ENCODE measurements around the gene SBF2. TPM values are rescaled to one million over a fixed set of nuclear protein-coding genes. Genes with fewer than 3 reads are reported as not detected.
"Not testable (repeated sequence)": the region's sequence is repeated elsewhere in the genome, so short reads cannot be mapped to it uniquely, and the experiment has no call there.

The SBF2 gene
- polyA plus RNA-seq, 1 experiment, result 44.4 TPM

DNA sequence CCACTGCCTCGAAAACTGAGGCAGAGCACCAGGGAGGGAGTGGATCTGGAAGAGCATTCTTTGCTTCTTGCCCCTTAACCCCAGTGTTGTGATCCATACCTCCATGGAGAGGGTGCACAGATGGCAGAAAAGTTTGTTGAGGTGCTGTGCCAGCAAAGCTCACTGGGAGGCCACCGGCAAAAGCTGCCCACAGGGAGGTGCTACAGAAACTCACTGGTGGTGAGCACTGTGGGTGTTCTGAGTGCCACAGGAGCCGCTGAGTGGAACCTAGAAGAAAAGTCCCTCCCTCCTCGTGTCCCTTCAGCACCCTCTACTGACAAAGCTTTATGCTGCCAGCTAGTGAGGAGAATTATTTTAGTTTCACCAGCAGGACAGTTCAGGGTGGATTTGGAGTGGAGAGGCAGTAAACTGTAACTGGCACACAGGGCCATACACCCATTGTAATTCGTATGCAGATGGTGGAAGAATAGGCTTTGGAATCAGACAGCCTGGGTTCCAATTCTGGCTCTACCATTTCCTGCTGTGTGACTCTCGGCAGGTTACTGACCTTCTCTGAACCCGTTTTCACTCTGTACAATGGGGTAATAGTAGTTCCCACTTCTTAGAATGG lies 545.6 kb downstream of the SBF2 start:
- Histone ChIP-seq H3K4me3 (ENCODE audit: low read depth, low read length) (no peak overlapping the region), H3K9me3 (ENCODE audit: control insufficient read depth, insufficient read depth, low read length) (no peaks in the 10 kb centered on the region), H3K27me3 (ENCODE audit: control insufficient read depth, insufficient read depth, low read length) (no peaks in the 10 kb centered on the region), H3K27ac (ENCODE audit: low read depth, low read length) (no peak overlapping the region)
- ChIA-PET POLR2A (interaction anchor here (0.6 to 2.3 kb wide), 4 partner anchors 135 to 556 kb away, joined by 3 to 5 read pairs (median 4); partner anchors contain the start of gene ADM), CTCF (interaction anchor here (1.0 to 2.6 kb wide), 14 partner anchors 10 to 555 kb away, joined by 3 to 9 read pairs (median 6); no protein-coding TSS in a partner anchor)
- DNase-seq (ENCODE audit: low read depth, low spot score), result no peak
- TF ChIP-seq CTCF (IDR thresholded peaks at IDR 0.05; ENCODE audit: low read depth, low read length), result peak; percentile 71

GRCh38 chr11:9747828-9748227 lies 546.2 kb downstream of the SBF2 start:
- H3K27ac ChIP-seq (ENCODE audit: low read depth, low read length), result no peak overlapping the region
- H3K9me3 ChIP-seq (ENCODE audit: control insufficient read depth, insufficient read depth, low read length), result no peaks in the 10 kb centered on the region
- ChIA-PET CTCF (interaction anchor here (1.4 to 2.6 kb wide), 8 partner anchors 11 to 241 kb away, joined by 5 to 9 read pairs (median 6); no protein-coding TSS in a partner anchor), POLR2A (interaction anchor here (0.6 to 2.3 kb wide), 3 partner anchors 135 to 556 kb away, joined by 3 to 5 read pairs (median 4); partner anchors contain the start of gene ADM)
- TF ChIP-seq CTCF (IDR thresholded peaks at IDR 0.05; ENCODE audit: low read depth, low read length), result no peak
- no peaks in the 10 kb centered on the region for H3K27me3 ChIP-seq (ENCODE audit: control insufficient read depth, insufficient read depth, low read length)
- H3K4me3 ChIP-seq (ENCODE audit: low read depth, low read length), result no peak overlapping the region
- DNase-seq (ENCODE audit: low read depth, low spot score), result no peak

DNA sequence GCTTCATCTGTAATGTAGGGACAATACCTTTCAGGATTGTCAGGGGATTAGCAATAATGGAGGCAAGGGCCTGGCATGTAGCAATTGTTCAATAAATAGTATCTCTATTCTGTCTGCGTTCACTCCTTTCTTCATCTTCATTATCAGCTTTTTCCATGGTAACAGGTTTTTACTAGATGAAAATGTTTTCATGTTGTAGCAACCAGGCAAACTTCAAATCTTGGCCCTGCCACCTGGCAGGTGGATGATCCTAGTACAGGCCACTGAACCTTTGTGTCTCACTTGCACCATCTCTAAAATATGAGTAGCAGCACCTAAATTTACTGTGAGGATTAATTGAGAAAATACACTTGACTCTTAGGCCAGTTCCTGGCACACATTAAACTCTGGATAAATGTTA lies 546.8 kb downstream of the SBF2 start:
- CTCF ChIA-PET, result interaction anchor here (0.5 to 2.6 kb wide), 6 partner anchors 10 to 211 kb away, joined by 3 to 9 read pairs (median 6); no protein-coding TSS in a partner anchor
- Histone ChIP-seq H3K27me3 (ENCODE audit: control insufficient read depth, insufficient read depth, low read length) (no peaks in the 10 kb centered on the region), H3K27ac (ENCODE audit: low read depth, low read length) (no peak overlapping the region), H3K4me3 (ENCODE audit: low read depth, low read length) (no peak overlapping the region), H3K9me3 (ENCODE audit: control insufficient read depth, insufficient read depth, low read length) (no peaks in the 10 kb centered on the region)
- POLR2A ChIA-PET, result interaction anchor here (2.3 kb wide), 1 partner anchor 557 kb away, joined by 5 read pairs; the partner anchor contains the start of gene ADM
- TF ChIP-seq CTCF (IDR thresholded peaks at IDR 0.05; ENCODE audit: low read depth, low read length), result no peak
- no peak for DNase-seq (ENCODE audit: low read depth, low spot score)

DNA sequence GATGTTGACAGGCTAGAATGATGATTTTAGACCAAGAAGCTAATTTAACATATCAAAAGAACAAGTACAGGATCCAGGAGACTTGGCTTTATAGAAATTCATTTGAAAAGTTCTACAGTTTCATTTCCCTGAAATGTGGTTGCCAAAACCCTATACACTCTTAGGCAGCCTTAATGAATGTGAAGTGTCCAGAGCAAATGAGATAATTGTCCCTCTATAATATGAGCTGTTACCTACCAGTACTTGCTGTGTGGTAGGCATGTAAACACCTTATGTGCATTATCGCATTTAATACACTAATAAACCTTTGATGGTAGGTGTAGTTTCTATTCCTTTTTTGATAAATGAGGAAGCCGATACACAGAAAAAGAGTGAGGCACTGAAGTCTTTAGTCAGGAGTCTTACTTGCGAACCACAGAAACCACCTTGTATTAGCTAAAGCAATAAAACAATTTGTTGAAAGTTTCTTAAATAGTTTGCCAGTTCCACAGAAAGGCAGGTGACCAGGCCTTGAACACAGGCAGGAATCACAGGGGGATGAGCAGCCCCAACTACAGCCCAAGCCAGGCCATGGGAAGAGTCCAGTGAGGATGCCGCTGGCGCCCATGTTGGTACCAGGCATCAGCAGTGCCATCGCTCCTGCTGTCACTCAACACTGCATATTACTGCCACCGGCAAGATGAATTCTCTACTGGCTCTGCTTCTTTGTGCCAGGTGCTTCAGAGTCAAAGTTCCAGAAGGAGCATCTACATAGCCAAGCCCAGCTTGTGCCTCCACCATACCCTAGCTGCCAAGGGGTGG lies 548.4 kb downstream of the SBF2 start:
- DNase-seq (ENCODE audit: low read depth, low spot score), result no peak
- no peak for TF ChIP-seq CTCF (IDR thresholded peaks at IDR 0.05; ENCODE audit: low read depth, low read length)
- Histone ChIP-seq H3K4me3 (ENCODE audit: low read depth, low read length) (no peak overlapping the region), H3K27ac (ENCODE audit: low read depth, low read length) (no peak overlapping the region), H3K27me3 (ENCODE audit: control insufficient read depth, insufficient read depth, low read length) (no peaks in the 10 kb centered on the region), H3K9me3 (ENCODE audit: control insufficient read depth, insufficient read depth, low read length) (no peaks in the 10 kb centered on the region)
- CTCF ChIA-PET, result interaction anchor here (2.6 kb wide), 1 partner anchor 132 kb away, joined by 8 read pairs; no protein-coding TSS in a partner anchor
- POLR2A ChIA-PET, result no interaction called here

GRCh38 chr11:9743512-9743911 lies 550.5 kb downstream of the SBF2 start:
- H3K27ac ChIP-seq (ENCODE audit: low read depth, low read length); H3K9me3 ChIP-seq (ENCODE audit: control insufficient read depth, insufficient read depth, low read length); H3K4me3 ChIP-seq (ENCODE audit: low read depth, low read length); H3K27me3 ChIP-seq (ENCODE audit: control insufficient read depth, insufficient read depth, low read length); DNase-seq (ENCODE audit: low read depth, low spot score); POLR2A ChIA-PET; CTCF ChIA-PET: not testable (repeated sequence)

Data from AG04450 (cell line).